M059J (cell line): ENCODE data around the gene MYO1E. TPM values are rescaled to one million over a fixed set of nuclear protein-coding genes. Genes with fewer than 3 reads are reported as not detected.
A peak's percentile ranks its signal among the peaks of the same experiment; 100 is the strongest.

ENCODE experiments used
- DNase-seq: peaks from one replicate; pipeline ENCODE4 v3.0.0-alpha.2; 2012; ENCODE audit warnings: low read depth
- total RNA-seq: library from RNA; depleted of rRNA; stranded (reverse); fragments of >200 nt; shearing (Covaris generic); gene quantifications from 2 replicates; pipeline ENCODE4 v1.2.3, GENCODE V29; 2014

MYO1E gene
- total RNA-seq, 1 experiment from 2014 or later: 131 TPM

DNA sequence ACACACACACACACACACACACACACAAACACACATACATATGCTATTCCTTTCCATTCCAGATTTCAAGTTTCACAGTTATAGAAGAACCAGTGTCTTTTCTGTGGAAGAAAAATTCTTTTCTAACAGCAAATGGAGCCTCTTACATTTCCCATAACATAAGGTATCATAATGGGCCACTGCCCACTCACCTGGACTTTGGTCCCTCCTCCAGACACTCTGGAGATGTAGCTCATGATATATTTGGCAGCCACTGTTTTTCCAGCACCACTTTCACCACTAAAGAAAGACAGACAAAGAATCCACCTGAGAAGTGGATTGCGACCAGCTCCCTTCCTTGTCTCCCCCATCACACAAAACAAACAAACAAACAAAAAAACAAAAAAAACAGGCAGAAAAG lies 136.3 kb downstream of the MYO1E start:
- DNase-seq: no peak

DNA sequence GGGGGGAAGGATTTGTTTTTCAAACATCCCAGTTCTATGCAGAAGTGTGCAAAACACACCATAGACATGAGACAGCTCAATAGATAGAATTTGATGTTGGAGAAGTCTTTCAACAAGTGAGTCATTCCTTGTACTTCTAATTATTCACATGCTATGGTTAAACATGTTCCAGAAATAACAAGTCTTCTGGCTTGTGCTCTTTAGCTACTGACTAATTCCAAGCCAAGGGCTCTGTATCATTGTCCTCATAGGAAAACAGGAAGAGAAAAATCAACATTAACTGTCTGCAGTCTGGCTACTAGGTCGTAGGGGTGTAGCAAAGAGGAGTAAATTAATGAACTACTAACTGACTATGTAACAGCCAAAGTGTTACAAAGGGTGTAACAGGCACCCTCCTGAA lies 140.2 kb downstream of the MYO1E start:
- peak; percentile 85 for DNase-seq

- DNase-seq: no peak
These were observed 142.1 kb downstream of the MYO1E start for GRCh38 chr15:59230531-59231055.

DNA sequence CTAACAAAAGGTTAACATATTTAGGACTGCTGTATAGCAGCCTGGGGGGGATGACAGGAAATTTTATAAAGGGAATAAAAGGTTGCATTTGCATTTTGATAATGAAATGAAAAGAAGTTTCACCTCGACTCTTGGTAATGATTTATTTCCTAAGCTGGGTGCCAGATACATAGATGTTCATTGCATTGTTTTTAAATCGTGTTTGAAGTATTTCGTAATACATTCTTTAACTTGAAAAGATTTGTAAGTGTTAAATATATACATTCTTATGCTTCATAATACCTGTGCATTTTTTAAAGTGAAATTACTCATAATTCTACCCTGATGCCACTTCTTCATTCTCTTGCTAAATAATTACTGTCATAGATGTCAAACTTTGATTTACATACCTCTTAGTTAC lies 143.2 kb downstream of the MYO1E start:
- DNase-seq: no peak

- DNase-seq: no peak
These were observed 143.7 kb downstream of the MYO1E start for GRCh38 chr15:59229015-59229414.

- DNase-seq: no peak
These were observed 145.7 kb downstream of the MYO1E start for GRCh38 chr15:59227021-59227420.

DNA sequence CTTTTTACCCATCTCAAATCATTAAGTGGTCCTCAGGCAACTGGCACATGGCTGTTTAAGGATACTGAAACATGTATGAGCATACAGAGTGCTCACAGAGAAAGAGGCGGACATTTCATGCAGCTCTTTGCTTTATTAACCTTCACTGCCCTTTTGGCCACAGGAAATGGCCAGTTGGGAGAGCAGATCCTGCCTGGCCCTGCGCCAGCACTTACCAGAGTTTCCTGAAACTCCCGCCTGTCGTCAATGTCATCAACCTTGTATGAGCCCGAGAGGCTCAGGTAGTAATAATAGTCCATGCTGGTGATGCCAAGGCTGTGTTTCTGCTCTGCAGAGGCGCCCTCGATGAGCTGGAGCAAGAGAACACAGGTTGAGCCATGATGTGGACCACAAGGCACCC lies 148.2 kb downstream of the MYO1E start:
- DNase-seq: no peak

DNA sequence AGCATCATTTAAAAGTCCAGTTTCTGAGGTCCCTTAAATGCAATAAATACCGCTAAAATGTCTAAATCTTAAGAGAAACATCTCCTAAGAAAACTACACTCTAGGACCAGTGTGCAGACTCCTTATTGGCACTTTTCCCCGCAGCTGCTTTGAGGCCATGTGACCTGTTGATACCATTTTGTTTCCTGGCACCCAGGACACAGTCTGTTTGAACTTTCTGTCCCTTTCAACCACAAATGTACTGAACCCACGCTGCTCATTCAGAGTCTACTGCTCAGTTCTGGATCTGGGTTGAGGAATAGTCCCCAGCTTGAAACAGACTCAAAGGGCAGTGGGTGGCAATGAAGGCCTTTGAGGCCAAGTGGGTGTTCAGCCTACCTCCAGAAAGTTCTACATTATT lies 148.9 kb downstream of the MYO1E start:
- peak; percentile 31 for DNase-seq

DNA sequence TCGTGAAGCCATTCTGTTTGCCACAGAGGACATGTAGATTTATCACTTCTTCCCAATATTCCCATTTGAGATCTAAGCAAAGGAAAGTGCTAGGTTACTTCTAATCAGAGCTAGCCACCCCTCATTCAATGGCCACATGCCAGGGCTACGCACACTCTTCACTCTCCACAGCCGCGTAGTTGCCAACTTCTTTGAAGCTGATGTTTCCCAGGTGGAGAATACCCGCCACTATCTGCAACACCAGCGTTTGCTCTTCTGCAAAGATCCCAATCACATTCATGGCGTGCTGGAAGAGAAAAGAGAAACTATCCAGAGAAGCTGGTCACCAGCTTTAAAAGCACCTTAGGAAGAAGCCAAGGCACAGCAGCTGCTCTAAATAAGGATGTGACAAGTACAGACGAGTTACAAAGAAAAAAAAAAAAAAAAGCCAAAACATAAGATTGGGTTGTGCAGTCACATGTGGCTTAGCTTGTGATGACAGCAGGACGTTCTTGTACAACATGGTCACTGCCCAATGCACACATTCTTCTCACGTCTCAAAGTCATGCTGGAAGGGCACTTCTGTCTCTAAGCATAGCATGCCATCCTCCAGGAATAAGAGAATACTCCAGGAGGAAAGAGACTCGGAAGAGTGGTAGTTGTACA lies 149.6 kb downstream of the MYO1E start:
- no peak for DNase-seq

DNA sequence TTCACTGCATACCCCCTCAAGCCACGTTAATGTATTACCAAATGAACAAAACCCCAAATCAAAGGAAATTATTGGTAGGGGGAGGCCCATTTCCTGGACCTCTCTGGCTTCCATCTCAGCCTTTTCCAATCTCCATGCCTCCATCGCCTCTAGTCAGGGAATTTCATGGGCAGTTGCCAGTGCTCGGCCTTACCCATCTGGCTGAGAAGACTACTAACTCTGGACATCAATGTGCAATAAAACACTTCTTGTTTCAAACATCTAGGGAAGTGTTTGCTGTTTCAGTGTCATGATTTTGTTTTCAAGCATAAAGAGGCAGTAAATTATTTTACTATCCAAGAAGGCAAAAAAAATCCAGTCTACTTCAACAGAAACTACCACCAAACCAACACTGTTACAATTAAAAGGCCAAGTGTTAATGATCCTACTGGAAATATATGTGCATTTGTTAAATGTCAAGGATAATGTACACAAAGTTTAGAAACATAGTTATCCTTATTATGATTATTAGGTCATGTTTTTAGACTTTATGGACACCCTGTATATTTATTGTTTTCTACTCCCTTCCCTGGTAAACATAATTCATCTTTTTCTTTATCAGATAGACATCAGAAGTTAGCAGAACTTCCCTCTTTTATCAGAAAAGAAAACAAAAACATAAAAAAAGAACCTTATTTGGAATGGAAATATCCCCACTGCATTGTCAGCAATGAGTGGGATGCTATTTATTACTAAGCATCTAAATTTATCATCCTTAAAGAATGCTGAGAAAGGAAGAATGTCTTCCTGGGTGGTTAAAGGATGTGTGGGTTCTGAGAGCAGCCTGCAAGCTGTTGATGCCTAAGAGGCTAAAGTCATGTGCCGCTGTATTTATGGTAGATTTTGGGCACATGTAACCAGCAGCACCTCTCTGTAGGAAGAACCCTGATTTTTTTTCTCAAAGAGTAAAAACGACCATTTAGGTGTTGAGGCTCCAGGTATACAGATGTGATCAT lies 150.9 kb downstream of the MYO1E start:
- DNase-seq: peak; percentile 88

DNA sequence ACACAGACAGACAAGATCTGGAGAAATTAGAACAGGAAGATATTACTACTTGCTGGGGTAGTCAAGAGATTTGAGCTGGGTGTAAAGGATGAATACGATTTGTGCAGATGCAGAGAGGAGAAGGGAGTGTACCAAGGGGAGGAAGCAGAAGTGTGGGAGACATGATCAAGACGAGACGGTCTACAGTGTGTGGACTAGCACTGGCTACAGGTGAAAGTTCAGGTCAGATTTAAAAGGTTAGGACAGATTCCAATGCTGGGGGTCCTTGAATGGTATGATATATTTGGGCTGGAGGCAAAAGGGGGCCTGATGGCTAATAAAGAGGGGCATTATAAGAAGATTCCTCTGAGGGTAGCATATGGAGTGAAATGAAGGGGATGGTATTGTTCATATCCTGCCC lies 154.0 kb downstream of the MYO1E start:
- no peak for DNase-seq

GRCh38 chr15:59217876-59218498 lies 154.7 kb downstream of the MYO1E start:
- no peak for DNase-seq

DNA sequence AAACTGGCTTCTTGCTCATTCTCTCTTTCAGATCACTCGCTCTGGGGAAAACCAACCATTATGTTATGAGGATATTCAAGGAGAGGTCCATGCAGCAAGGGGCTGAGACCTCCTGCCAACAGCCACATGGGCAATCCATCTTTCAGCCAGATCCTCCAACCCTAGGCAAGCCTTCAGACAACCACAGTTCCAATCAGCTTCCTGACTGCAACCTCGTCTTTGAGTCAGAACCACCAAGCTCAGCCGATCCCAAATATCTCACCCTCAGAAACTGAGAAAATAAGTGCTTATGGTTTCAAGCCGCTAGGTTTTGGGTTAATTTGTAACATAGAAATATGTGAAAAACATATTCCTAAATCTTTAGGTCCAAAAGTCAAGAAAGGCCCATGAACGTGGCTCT lies 155.8 kb downstream of the MYO1E start:
- DNase-seq: no peak

- no peak for DNase-seq
These were observed 162.5 kb downstream of the MYO1E start for GRCh38 chr15:59210186-59210585.

GRCh38 chr15:59208613-59209249 lies 163.9 kb downstream of the MYO1E start:
- peak; percentile 80 for DNase-seq

- DNase-seq: no peak
These were observed 166.0 kb downstream of the MYO1E start, which contains the start of gene LDHAL6B for GRCh38 chr15:59206623-59207183. Gene LDHAL6B, plus strand, starts transcription at chr15:59206843. Its CDS starts 98 bp downstream, at chr15:59206941.

DNA sequence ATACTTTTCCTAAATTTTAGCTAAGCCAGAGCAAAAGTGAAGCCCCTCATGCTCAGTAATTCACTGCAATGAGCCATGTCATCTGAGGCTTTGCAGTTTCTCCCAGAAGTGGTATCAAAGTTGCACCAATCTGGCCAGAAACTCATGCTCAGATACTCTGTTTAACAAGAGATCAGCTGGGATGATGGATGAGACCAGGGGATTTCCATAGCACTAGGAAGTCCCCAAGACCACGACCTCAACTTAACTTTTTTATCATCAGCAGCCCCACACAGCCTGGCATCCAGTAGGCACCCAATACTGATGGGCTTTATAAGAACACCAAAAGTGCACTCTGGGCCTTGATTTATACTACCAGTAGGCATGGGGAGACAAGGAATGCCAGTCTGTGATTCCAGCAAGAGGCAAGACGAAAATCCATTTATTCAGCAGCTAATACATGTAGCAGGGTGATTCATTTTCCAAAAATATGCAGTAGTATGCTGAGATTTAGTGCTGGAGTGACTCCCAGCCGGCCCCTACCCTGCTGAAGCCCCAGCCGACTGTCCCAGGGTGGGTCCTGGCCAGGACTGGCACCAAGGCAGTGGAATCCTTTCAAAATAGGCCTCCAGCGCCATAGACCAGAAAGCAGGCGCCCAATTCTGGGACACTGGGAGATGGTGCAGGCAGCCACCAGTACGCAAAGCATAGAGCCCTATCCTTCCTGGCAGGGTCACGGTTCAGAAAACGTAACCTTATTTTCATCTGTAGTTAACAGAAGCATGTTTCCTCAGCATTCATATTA lies 166.6 kb downstream of the MYO1E start:
- DNase-seq: no peak

DNA sequence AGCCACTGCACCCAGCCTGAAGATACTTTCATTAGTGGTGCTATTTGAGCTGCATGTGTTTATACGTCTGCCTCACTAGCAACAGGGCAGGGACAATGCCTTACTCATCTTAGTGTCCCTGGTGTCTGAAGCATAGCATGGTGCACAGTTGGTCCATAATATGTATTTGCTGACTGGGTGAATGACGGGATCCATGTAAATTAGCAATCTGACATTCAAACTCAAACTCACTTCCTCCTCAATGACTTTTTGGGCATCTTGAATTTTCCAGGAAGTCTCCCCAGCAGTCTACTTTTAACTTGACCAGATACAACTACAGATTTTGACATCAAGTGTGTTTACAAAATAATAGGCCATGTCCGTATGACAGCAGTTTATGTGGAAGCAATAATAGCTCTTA lies 169.0 kb downstream of the MYO1E start:
- no peak for DNase-seq

DNA sequence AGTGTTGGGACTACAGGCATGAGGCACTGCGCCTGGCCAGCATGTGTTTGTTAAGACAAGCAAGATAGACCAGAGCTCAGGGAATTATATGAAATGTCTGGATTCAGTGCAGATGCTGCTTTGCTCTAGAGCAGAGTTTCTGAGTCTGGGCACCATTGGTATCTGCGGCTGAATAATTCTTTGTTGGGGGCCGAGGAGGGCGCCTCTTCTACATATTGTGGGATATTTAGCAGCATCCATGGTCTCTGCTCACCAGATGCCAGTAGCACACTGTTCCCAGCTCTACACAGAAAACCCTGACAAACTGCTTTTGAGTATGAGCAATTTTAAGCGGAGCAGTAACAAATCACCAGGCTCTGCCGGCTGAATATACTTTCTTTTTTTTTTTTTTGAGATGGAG lies 169.7 kb downstream of the MYO1E start:
- no peak for DNase-seq

- peak; percentile 53 for DNase-seq
These were observed 172.1 kb downstream of the MYO1E start for GRCh38 chr15:59200560-59200959.
